ENCODE measurements around the gene DOK7. TPM values are rescaled to one million over a fixed set of nuclear protein-coding genes. Genes with fewer than 3 reads are reported as not detected.
A peak's percentile ranks its signal among the peaks of the same experiment; 100 is the strongest.

The DOK7 gene
- total and polyA plus RNA-seq, 4 experiments from 2014 or later: 0.10 TPM; not detected in 3

- no peak overlapping the region for H3K27ac Mint-ChIP-seq
- ChIA-PET CTCF (ENCODE audit: partially characterized antibody) (no interaction called here), POLR2A (ENCODE audit: partially characterized antibody) (no interaction called here)
- no peaks in the 10 kb centered on the region for H3K4me1 Mint-ChIP-seq
- no peak for DNase-seq
- H3K36me3 ChIP-seq (ENCODE audit: insufficient read depth, low read length): no peaks in the 10 kb centered on the region
- no peak overlapping the region for H3K27ac ChIP-seq (ENCODE audit: low read depth, low read length)
- H3K4me3 ChIP-seq (ENCODE audit: low read length in 2 of 2): no peak overlapping the region
- H3K4me3 Mint-ChIP-seq: no peak overlapping the region
- intact Hi-C loops (cut with micrococcal nuclease): no loop called here
- H3K9me3 ChIP-seq (ENCODE audit: control insufficient read depth in 1 of 2, low read length in 2 of 2): no peaks in the 10 kb centered on the region
- H3K27me3 Mint-ChIP-seq: no peaks in the 10 kb centered on the region
- H3K4me1 ChIP-seq (ENCODE audit: insufficient read depth, low read length): no peaks in the 10 kb centered on the region
- peaks cover 0 to 2% of the 10 kb centered on the region in 2 donors for H3K36me3 Mint-ChIP-seq
- no peaks in the 10 kb centered on the region for H3K27me3 ChIP-seq (ENCODE audit: insufficient read depth, low read length)
- no peaks in the 10 kb centered on the region for H3K9me3 Mint-ChIP-seq
Measured at GRCh38 chr4:3423406-3423805, 39.7 kb upstream of the DOK7 start.

- ChIA-PET CTCF (ENCODE audit: partially characterized antibody) (no interaction called here), POLR2A (ENCODE audit: partially characterized antibody) (no interaction called here)
- no peak overlapping the region for H3K27ac Mint-ChIP-seq
- H3K4me3 Mint-ChIP-seq: no peak overlapping the region
- intact Hi-C loops (cut with micrococcal nuclease): no loop called here
- no peaks in the 10 kb centered on the region for H3K4me1 Mint-ChIP-seq
- H3K27me3 ChIP-seq (ENCODE audit: insufficient read depth, low read length): no peaks in the 10 kb centered on the region
- DNase-seq: no peak
- H3K4me3 ChIP-seq (ENCODE audit: low read length in 2 of 2): no peak overlapping the region
- no peak overlapping the region for H3K27ac ChIP-seq (ENCODE audit: low read depth, low read length)
- H3K36me3 Mint-ChIP-seq: peaks cover 0 to 4% of the 10 kb centered on the region in 2 donors
- H3K9me3 Mint-ChIP-seq: no peaks in the 10 kb centered on the region
- no peaks in the 10 kb centered on the region for H3K4me1 ChIP-seq (ENCODE audit: insufficient read depth, low read length)
- no peaks in the 10 kb centered on the region for H3K36me3 ChIP-seq (ENCODE audit: insufficient read depth, low read length)
- no peaks in the 10 kb centered on the region for H3K9me3 ChIP-seq (ENCODE audit: control insufficient read depth in 1 of 2, low read length in 2 of 2)
- no peaks in the 10 kb centered on the region for H3K27me3 Mint-ChIP-seq
Measured at GRCh38 chr4:3423952-3424351, 39.2 kb upstream of the DOK7 start.

GRCh38 chr4:3424522-3425095, 38.5 kb upstream of the DOK7 start:
- CTCF ChIA-PET (ENCODE audit: partially characterized antibody): no interaction called here

GRCh38 chr4:3426465-3427133, 36.5 kb upstream of the DOK7 start:
- Mint-ChIP-seq H3K36me3 (peaks cover 0 to 4% of the 10 kb centered on the region in 2 donors), H3K27me3 (no peaks in the 10 kb centered on the region), H3K4me1 (no peaks in the 10 kb centered on the region), H3K4me3 (no peak overlapping the region), H3K9me3 (no peaks in the 10 kb centered on the region), H3K27ac (no peak overlapping the region)
- intact Hi-C loops (cut with micrococcal nuclease): no loop called here
- H3K9me3 ChIP-seq (ENCODE audit: control insufficient read depth in 1 of 2, low read length in 2 of 2): no peaks in the 10 kb centered on the region
- ChIA-PET CTCF (ENCODE audit: partially characterized antibody) (no interaction called here), POLR2A (ENCODE audit: partially characterized antibody) (no interaction called here)
- no peak overlapping the region for H3K27ac ChIP-seq (ENCODE audit: low read depth, low read length)
- no peaks in the 10 kb centered on the region for H3K27me3 ChIP-seq (ENCODE audit: insufficient read depth, low read length)
- DNase-seq: no peak
- no peaks in the 10 kb centered on the region for H3K4me1 ChIP-seq (ENCODE audit: insufficient read depth, low read length)
- no peak overlapping the region for H3K4me3 ChIP-seq (ENCODE audit: low read length in 2 of 2)
- no peaks in the 10 kb centered on the region for H3K36me3 ChIP-seq (ENCODE audit: insufficient read depth, low read length)

More at GRCh38 chr4:3424522-3425095, 38.5 kb upstream of the DOK7 start:
- POLR2A ChIA-PET (ENCODE audit: partially characterized antibody): no interaction called here
- no peaks in the 10 kb centered on the region for H3K9me3 ChIP-seq (ENCODE audit: control insufficient read depth in 1 of 2, low read length in 2 of 2)
- Mint-ChIP-seq H3K9me3 (no peaks in the 10 kb centered on the region), H3K4me3 (no peak overlapping the region), H3K27ac (no peak overlapping the region), H3K36me3 (peaks cover 0 to 4% of the 10 kb centered on the region in 2 donors), H3K4me1 (no peaks in the 10 kb centered on the region), H3K27me3 (no peaks in the 10 kb centered on the region)
- no peaks in the 10 kb centered on the region for H3K36me3 ChIP-seq (ENCODE audit: insufficient read depth, low read length)
- intact Hi-C loops (cut with micrococcal nuclease): no loop called here
- H3K4me1 ChIP-seq (ENCODE audit: insufficient read depth, low read length): no peaks in the 10 kb centered on the region
- no peak overlapping the region for H3K4me3 ChIP-seq (ENCODE audit: low read length in 2 of 2)
- H3K27me3 ChIP-seq (ENCODE audit: insufficient read depth, low read length): no peaks in the 10 kb centered on the region
- DNase-seq: no peak
- no peak overlapping the region for H3K27ac ChIP-seq (ENCODE audit: low read depth, low read length)

GRCh38 chr4:3427134-3427476, 36.0 kb upstream of the DOK7 start:
- H3K27ac ChIP-seq (ENCODE audit: low read depth, low read length): no peak overlapping the region
- no peak for DNase-seq
- Mint-ChIP-seq H3K27me3 (no peaks in the 10 kb centered on the region), H3K27ac (no peak overlapping the region), H3K4me1 (no peaks in the 10 kb centered on the region), H3K36me3 (peaks cover 0 to 4% of the 10 kb centered on the region in 2 donors), H3K9me3 (no peaks in the 10 kb centered on the region), H3K4me3 (no peak overlapping the region)
- H3K9me3 ChIP-seq (ENCODE audit: control insufficient read depth in 1 of 2, low read length in 2 of 2): no peaks in the 10 kb centered on the region
- no peaks in the 10 kb centered on the region for H3K4me1 ChIP-seq (ENCODE audit: insufficient read depth, low read length)
- H3K36me3 ChIP-seq (ENCODE audit: insufficient read depth, low read length): no peaks in the 10 kb centered on the region
- CTCF ChIA-PET (ENCODE audit: partially characterized antibody): no interaction called here
- H3K27me3 ChIP-seq (ENCODE audit: insufficient read depth, low read length): no peaks in the 10 kb centered on the region
- intact Hi-C loops (cut with micrococcal nuclease): no loop called here
- POLR2A ChIA-PET (ENCODE audit: partially characterized antibody): no interaction called here
- H3K4me3 ChIP-seq (ENCODE audit: low read length in 2 of 2): no peak overlapping the region

DNA sequence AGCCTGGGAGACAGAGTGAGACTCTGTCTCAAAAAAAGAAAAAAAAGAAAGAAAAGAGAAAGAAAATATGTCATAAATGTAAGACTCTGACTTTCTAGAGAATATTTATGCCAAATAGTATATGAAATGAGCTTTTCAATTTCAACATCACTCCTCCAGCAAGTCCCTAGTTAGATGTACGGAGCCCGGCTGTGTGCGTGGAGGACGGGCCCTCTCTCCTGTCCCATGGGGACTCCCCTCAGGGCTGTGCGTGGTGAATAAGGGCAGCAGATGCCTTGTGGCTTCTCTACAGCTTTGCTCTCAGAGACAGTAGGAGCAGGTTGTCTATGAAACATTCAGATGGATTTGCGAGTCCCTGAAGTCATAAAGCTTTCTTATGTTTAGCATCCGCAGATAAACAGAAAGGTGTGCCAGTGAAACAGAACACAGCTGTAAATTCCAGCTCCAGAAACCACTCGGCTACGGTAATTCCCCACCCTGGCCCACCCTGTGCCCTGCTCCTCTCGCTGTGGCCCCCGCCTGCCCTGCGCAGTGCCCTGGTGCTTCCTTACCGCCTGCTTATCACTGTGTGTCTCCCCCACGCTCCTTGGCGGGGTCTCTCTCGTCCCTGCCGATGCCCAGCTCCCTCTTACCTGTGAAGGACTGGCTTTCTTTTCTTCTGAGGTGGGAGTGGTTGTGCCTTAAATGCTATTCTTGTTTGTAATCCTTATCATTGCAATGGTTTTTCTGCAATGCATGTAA, 35.2 kb upstream of the DOK7 start:
- no peaks in the 10 kb centered on the region for H3K9me3 Mint-ChIP-seq
- Histone ChIP-seq H3K27me3 (ENCODE audit: insufficient read depth, low read length) (no peaks in the 10 kb centered on the region), H3K9me3 (ENCODE audit: control insufficient read depth in 1 of 2, low read length in 2 of 2) (no peaks in the 10 kb centered on the region), H3K4me1 (ENCODE audit: insufficient read depth, low read length) (no peaks in the 10 kb centered on the region), H3K4me3 (ENCODE audit: low read length in 2 of 2) (no peak overlapping the region), H3K36me3 (ENCODE audit: insufficient read depth, low read length) (no peaks in the 10 kb centered on the region), H3K27ac (ENCODE audit: low read depth, low read length) (no peak overlapping the region)
- POLR2A ChIA-PET (ENCODE audit: partially characterized antibody): no interaction called here
- peak overlapping the region in 2 of 7 donors; percentile 70 to 74 for H3K27ac Mint-ChIP-seq
- no peak for DNase-seq
- no peak overlapping the region for H3K4me3 Mint-ChIP-seq
- CTCF ChIA-PET (ENCODE audit: partially characterized antibody): no interaction called here
- H3K27me3 Mint-ChIP-seq: no peaks in the 10 kb centered on the region
- peaks cover 0 to 4% of the 10 kb centered on the region in 2 donors for H3K36me3 Mint-ChIP-seq
- no peaks in the 10 kb centered on the region for H3K4me1 Mint-ChIP-seq
- intact Hi-C loops (cut with micrococcal nuclease): no loop called here

GRCh38 chr4:3429651-3430050, 33.5 kb upstream of the DOK7 start:
- Mint-ChIP-seq H3K36me3 (peaks cover 0 to 4% of the 10 kb centered on the region in 2 donors), H3K4me1 (no peaks in the 10 kb centered on the region), H3K9me3 (no peaks in the 10 kb centered on the region), H3K27ac (no peak overlapping the region), H3K27me3 (no peaks in the 10 kb centered on the region), H3K4me3 (no peak overlapping the region)
- H3K27ac ChIP-seq (ENCODE audit: low read depth, low read length): no peak overlapping the region
- POLR2A ChIA-PET (ENCODE audit: partially characterized antibody): no interaction called here
- no peak overlapping the region for H3K4me3 ChIP-seq (ENCODE audit: low read length in 2 of 2)
- no peaks in the 10 kb centered on the region for H3K4me1 ChIP-seq (ENCODE audit: insufficient read depth, low read length)
- no peaks in the 10 kb centered on the region for H3K27me3 ChIP-seq (ENCODE audit: insufficient read depth, low read length)
- H3K9me3 ChIP-seq (ENCODE audit: control insufficient read depth in 1 of 2, low read length in 2 of 2): no peaks in the 10 kb centered on the region
- intact Hi-C loops (cut with micrococcal nuclease): no loop called here
- no peak for DNase-seq
- no peaks in the 10 kb centered on the region for H3K36me3 ChIP-seq (ENCODE audit: insufficient read depth, low read length)
- CTCF ChIA-PET (ENCODE audit: partially characterized antibody): no interaction called here
